NCI-H2081 treated with DMSO at 0.1 percent for 48 hours (cell line): ENCODE measurements around the gene OR6A2.

ENCODE experiments used
- DNase-seq: peaks from one replicate; lab custom pipeline; 2025; lab: John Stamatoyannopoulos, UW

Gene OR6A2

GRCh38 chr11:6755953-6756347 is 43.5 kb downstream of the OR6A2 start:
- DNase-seq = no peak

GRCh38 chr11:6755303-6755952 is 44.1 kb downstream of the OR6A2 start:
- DNase-seq = no peak

DNA sequence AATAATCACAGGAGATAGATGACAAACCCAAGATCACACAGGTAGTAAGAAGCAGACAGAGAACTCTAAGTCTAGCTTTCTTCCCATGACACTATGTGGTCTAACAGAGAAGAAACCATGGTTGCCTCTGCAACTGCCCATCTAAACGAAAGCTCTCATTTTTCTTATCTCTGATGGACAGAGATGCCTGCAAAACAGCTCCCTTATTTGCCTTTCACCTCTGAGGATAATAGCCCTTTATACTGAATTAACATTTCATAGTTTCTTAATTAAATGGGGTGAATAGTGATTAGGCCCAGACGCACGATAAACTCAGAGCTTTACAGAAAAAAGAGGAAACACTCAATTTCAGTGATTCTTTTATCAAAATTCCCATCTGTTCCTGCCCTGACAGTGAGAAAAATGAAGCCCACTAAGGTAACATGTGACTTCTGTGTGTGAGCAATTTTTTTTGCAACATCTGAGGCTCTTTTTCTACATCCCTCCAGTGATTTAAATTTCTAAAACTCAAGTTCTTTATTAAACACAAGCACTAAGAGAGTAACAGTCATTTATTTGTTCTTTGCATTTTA is 52.3 kb downstream of the OR6A2 start:
- no peak for DNase-seq

GRCh38 chr11:6746626-6747025 is 52.9 kb downstream of the OR6A2 start:
- DNase-seq = no peak

- no peak for DNase-seq
Observed at GRCh38 chr11:6746086-6746618, 53.3 kb downstream of the OR6A2 start.

DNA sequence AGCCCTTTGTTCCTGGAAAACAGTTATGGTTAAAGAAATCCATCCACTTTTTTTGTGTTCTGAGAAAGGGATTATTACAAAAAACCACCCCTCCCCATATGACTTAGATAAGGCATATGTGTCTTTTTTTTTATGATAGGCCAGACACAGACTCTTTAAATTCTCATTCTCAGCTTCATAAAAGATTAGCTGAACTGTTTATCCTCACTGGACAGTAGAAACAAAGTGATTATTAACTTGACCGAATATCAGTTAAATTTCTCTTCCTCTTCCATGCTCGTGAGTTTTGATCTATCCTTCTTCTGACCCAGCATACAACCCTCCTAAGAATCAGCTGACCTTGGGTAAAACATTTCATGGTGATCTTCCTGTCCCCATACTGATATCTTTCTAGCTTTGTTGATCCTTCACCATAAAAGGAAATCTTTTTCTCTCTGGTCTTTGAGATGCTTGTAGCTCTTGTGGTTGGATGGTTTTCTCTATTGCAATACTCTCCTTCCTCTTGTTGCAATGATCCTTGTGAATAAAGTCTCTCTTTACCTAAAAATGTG is 53.9 kb downstream of the OR6A2 start:
- DNase-seq = no peak

DNA sequence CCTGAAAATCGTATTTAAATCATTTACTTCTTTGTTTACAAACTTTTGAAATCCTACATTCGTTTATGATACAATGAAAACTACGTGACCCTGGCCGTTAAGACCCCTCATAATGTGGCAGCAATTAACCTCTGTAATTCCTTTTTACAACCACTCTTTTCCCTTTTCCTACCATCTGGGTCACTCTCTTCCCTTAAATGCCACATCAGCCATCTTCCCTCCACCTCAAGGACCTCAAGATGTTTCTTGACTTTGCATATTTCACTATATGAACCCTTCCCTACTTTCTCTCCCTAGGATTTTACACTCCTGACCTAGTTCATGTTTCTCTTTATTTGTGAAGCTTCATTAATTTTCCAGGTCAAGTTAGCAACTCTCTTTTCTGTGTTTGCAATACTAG is 54.5 kb downstream of the OR6A2 start:
- DNase-seq = no peak

GRCh38 chr11:6742260-6742659 is 57.2 kb downstream of the OR6A2 start:
- no peak for DNase-seq
